ENCODE results near the gene PRSS1.

PRSS1 gene

DNA sequence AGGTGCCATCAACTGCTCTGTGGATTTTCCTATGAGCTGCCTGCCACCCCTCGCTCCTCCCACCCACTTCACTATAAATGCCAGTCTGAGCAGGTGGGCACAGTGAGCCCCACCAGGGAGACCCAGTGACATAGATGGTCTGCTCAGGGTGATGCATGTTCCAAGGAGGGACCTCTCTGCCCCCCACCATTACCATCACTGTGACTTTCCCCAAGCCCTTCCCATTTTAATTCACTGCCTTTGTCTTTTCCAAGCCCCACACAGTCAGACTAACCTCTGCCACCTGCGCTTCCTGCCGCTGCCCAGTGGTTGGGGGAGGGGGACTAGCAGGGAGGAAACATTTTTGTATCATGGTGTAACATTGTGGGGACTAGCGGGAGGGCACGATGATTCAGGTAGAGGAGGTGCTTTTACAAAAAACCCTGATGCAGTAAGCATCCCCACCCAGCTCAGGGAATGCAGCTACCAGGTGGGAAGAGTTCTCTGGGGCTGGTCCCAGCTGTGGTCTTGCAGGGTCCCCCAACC lies 46.1 kb downstream of the PRSS1 start:
- no peak for DNase-seq (ENCODE audit: low read depth)
- in situ Hi-C loops (cut with HindIII; ENCODE audit: low sequenced_read_pairs): no loop called here
- H3K4me3 ChIP-seq (ENCODE audit: low read depth, low read length): no peak overlapping the region
- no peak for TF ChIP-seq CTCF (IDR thresholded peaks at IDR 0.05; ENCODE audit: low read depth, low read length, missing control alignments)

DNA sequence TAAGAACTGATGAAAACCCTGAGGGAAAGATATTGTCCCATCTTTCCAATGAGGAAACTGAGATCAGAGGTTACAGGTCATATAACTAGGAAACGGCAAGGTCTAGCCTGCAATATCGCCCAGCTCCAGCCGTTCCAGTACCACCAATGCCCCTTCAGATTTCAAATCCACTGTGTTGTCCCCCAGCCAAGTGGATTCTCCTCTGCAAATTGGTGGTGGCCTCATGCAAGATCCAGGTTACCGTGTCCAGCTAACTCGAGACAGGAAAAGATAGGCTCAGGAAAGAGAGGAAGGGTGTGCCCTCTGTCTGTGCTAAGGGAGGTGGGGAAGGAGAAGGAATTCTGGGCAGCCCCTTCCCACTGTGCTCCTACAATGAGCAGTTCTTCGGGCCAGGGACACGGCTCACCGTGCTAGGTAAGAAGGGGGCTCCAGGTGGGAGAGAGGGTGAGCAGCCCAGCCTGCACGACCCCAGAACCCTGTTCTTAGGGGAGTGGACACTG lies 46.8 kb downstream of the PRSS1 start:
- no peak for TF ChIP-seq CTCF (IDR thresholded peaks at IDR 0.05; ENCODE audit: low read depth, low read length, missing control alignments)
- no peak for DNase-seq (ENCODE audit: low read depth)
- in situ Hi-C loops (cut with HindIII; ENCODE audit: low sequenced_read_pairs): no loop called here
- peak overlapping the region; percentile 54 for H3K4me3 ChIP-seq (ENCODE audit: low read depth, low read length)

DNA sequence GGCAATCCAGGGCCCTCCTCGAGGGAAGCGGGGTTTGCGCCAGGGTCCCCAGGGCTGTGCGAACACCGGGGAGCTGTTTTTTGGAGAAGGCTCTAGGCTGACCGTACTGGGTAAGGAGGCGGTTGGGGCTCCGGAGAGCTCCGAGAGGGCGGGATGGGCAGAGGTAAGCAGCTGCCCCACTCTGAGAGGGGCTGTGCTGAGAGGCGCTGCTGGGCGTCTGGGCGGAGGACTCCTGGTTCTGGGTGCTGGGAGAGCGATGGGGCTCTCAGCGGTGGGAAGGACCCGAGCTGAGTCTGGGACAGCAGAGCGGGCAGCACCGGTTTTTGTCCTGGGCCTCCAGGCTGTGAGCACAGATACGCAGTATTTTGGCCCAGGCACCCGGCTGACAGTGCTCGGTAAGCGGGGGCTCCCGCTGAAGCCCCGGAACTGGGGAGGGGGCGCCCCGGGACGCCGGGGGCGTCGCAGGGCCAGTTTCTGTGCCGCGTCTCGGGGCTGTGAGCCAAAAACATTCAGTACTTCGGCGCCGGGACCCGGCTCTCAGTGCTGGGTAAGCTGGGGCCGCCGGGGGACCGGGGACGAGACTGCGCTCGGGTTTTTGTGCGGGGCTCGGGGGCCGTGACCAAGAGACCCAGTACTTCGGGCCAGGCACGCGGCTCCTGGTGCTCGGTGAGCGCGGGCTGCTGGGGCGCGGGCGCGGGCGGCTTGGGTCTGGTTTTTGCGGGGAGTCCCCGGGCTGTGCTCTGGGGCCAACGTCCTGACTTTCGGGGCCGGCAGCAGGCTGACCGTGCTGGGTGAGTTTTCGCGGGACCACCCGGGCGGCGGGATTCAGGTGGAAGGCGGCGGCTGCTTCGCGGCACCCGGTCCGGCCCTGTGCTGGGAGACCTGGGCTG lies 47.5 kb downstream of the PRSS1 start:
- DNase-seq (ENCODE audit: low read depth): no peak
- no peak for TF ChIP-seq CTCF (IDR thresholded peaks at IDR 0.05; ENCODE audit: low read depth, low read length, missing control alignments)
- H3K4me3 ChIP-seq (ENCODE audit: low read depth, low read length): peak overlapping the region; percentile 54
- in situ Hi-C loops (cut with HindIII; ENCODE audit: low sequenced_read_pairs): no loop called here

- TF ChIP-seq CTCF (IDR thresholded peaks at IDR 0.05; ENCODE audit: low read depth, low read length, missing control alignments): no peak
- in situ Hi-C loops (cut with HindIII; ENCODE audit: low sequenced_read_pairs): no loop called here
- H3K4me3 ChIP-seq (ENCODE audit: low read depth, low read length): peak overlapping the region; percentile 54
- no peak for DNase-seq (ENCODE audit: low read depth)
Measured at GRCh38 chr7:142797391-142798377, 48.4 kb downstream of the PRSS1 start.

DNA sequence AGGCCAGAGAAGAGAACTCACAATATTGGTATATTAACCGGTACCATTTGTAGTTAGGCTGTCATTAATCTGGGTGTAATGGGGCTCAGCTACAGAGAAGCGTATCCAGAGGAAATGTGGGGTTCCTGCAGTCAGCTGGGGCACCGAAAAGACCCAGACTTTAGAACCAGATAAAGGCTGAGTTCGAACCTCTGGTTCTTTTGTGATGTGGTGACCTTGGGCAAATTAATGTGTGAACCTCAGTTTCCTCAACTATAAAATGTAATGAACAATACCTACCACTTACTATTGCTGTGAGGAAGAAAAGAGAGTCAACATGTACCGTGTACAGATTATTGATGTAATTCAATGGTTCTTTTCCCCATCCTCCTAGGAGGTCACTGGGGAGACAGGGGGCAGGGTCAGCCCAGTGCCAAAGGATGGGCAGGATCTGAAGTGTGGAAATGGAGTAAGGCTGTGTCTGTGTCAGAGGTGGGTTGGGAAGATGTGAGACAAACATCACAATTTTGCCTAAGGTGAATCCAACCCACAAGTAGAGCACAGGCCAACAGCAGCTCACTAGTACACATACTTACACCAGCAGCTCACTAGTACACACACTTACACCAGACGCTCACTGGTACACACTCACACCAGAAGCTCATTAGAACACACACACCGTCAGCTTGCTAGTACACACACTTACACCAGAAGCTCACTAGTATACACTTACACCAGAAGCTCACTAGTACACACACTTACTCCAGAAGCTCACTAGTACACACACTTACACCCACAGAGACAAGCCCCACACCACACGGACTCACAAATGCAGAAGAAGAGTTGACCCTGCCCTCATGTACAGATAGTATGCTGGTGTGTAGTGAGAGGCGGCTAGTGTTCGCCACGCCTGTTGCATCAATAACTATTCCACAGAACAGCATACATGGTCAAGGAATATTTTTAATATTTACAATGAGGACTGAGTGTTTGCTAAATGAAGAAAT lies 49.5 kb downstream of the PRSS1 start:
- in situ Hi-C loops (cut with HindIII; ENCODE audit: low sequenced_read_pairs): no loop called here
- TF ChIP-seq CTCF (IDR thresholded peaks at IDR 0.05; ENCODE audit: low read depth, low read length, missing control alignments): no peak
- no peak for DNase-seq (ENCODE audit: low read depth)
- H3K4me3 ChIP-seq (ENCODE audit: low read depth, low read length): no peak overlapping the region
